ENCODE measurements around the gene ABHD2. TPM values are rescaled to one million over a fixed set of nuclear protein-coding genes. Genes with fewer than 3 reads are reported as not detected.

Gene ABHD2
- total RNA-seq, 1 donor from 2014 or later: 202 TPM

GRCh38 chr15:89184357-89184756 is 96.1 kb downstream of the ABHD2 start:
- H3K4me1 ChIP-seq: peaks cover 11% of the 10 kb centered on the region
- ATAC-seq (no peak), DNase-seq (no peak)
- H3K9me3 ChIP-seq: no peaks in the 10 kb centered on the region
- no peak for TF ChIP-seq CTCF (IDR thresholded peaks at IDR 0.05)
- intact Hi-C loops (cut with DNase I): no loop called here
- no peak overlapping the region for H3K27ac ChIP-seq
- H3K4me3 ChIP-seq: no peak overlapping the region
- H3K36me3 ChIP-seq: peaks cover 94% of the 10 kb centered on the region
- no peaks in the 10 kb centered on the region for H3K27me3 ChIP-seq (ENCODE audit: low read depth)

DNA sequence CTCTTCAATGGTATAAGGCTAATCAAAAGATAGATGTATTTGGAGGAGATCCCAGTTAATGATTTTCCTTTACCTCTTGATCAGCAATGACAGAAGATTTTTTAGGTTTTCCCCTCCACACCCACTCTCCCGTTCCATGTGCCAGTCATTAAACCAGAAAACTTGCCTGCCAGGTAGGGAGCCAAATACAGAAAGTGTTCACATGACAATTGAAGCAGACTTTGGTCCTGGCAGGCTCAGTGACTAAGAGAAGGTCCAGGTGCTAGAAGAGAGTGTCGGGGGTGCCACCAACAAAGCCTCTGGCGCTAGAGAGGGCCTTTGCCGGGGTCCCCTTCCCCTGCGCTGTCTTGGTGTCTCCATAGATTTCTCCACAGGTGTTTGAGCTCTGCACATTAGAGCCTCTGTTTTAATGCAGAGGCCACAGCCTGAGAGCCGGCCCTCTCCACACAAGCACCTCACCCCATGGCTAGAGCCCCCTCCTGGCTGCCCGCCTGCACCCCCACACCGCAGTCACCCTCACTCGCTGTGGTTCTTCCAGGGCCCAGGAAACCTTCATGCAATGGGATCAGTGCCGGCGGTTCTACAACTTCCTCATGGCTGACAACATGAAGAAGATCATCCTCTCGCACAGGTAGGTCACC is 96.8 kb downstream of the ABHD2 start:
- H3K27ac ChIP-seq: no peak overlapping the region
- peaks cover 95% of the 10 kb centered on the region for H3K36me3 ChIP-seq
- H3K4me3 ChIP-seq: no peak overlapping the region
- no peaks in the 10 kb centered on the region for H3K27me3 ChIP-seq (ENCODE audit: low read depth)
- no peak for TF ChIP-seq CTCF (IDR thresholded peaks at IDR 0.05)
- H3K4me1 ChIP-seq: peaks cover 11% of the 10 kb centered on the region
- DNase-seq (no peak), ATAC-seq (no peak)
- intact Hi-C loops (cut with DNase I): no loop called here
- H3K9me3 ChIP-seq: no peaks in the 10 kb centered on the region

DNA sequence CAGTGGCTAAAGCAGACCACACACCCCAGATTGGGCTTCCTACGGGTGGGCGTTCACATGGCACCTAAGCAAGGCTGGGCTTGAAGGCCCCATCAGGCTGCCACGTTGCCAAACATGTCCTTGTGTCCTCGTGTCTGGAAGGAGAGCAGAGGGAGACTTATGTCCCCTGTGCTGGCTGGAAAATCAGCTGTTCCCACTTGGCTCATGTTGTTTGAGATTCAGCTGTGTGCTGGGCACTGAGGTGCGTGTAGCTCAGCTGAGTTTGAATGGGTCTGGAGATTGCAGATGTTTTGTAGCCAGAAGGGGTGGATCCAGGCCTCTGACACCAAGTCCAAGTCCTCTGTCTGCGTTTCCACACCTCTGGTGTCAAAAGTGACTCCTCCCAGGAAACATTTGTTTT is 98.5 kb downstream of the ABHD2 start:
- Histone ChIP-seq H3K9me3 (no peaks in the 10 kb centered on the region), H3K27me3 (ENCODE audit: low read depth) (no peaks in the 10 kb centered on the region), H3K27ac (no peak overlapping the region), H3K4me1 (peaks cover 11% of the 10 kb centered on the region), H3K4me3 (no peak overlapping the region), H3K36me3 (peaks cover 95% of the 10 kb centered on the region)
- TF ChIP-seq CTCF (IDR thresholded peaks at IDR 0.05): no peak
- no peak for ATAC-seq
- intact Hi-C loops (cut with DNase I): no loop called here
- no peak for DNase-seq

- no peak for TF ChIP-seq CTCF (IDR thresholded peaks at IDR 0.05)
- H3K27me3 ChIP-seq (ENCODE audit: low read depth): no peaks in the 10 kb centered on the region
- peaks cover 96% of the 10 kb centered on the region for H3K36me3 ChIP-seq
- intact Hi-C loops (cut with DNase I): no loop called here
- H3K4me1 ChIP-seq: peaks cover 11% of the 10 kb centered on the region
- DNase-seq (no peak), ATAC-seq (peak in 1 of 2 donors; percentile 13)
- no peak overlapping the region for H3K27ac ChIP-seq
- H3K4me3 ChIP-seq: no peak overlapping the region
- no peaks in the 10 kb centered on the region for H3K9me3 ChIP-seq
Observed at GRCh38 chr15:89187301-89187985, 99.2 kb downstream of the ABHD2 start.

- H3K4me1 ChIP-seq: peaks cover 11% of the 10 kb centered on the region
- H3K9me3 ChIP-seq: no peaks in the 10 kb centered on the region
- peak; percentile 73 for DNase-seq
- TF ChIP-seq CTCF (IDR thresholded peaks at IDR 0.05): no peak
- intact Hi-C loops (cut with DNase I): no loop called here
- no peak overlapping the region for H3K4me3 ChIP-seq
- peaks cover 96% of the 10 kb centered on the region for H3K36me3 ChIP-seq
- ATAC-seq: peak; percentile 69 to 89
- H3K27me3 ChIP-seq (ENCODE audit: low read depth): no peaks in the 10 kb centered on the region
- H3K27ac ChIP-seq: no peak overlapping the region
Observed at GRCh38 chr15:89187986-89188514, 99.8 kb downstream of the ABHD2 start.
